GM18907 (cell line): ENCODE measurements around the gene MED13L.

Experiments
- ATAC-seq: cut with Tn5 transposase; IDR thresholded peaks from one replicate; pipeline ENCODE4 v1.9.1; 2021; ENCODE audit warnings: mild to moderate bottlenecking, moderate library complexity; ENCODE audit not compliant: unreplicated experiment

MED13L gene

DNA sequence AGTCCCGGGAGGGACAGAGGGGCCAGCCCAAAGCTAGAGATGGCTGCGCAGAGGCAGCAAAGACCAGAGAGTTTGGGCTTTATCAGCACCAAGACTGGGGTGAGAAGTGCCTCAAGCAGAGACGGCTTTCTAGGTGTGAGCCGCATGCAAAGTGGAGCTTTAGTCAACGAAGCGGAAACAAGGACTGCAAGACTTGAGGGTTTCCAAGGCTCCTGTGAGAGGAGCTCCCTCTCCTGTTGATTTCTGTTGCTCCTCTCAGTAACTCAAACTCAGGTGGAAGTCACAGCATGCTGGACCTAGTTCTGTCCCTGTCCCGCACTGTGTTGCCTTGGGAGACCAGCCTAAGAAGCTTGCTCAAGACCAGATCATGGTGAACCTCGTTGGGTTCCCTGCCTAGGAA is 327.8 kb downstream of the MED13L start:
- no peak for ATAC-seq

DNA sequence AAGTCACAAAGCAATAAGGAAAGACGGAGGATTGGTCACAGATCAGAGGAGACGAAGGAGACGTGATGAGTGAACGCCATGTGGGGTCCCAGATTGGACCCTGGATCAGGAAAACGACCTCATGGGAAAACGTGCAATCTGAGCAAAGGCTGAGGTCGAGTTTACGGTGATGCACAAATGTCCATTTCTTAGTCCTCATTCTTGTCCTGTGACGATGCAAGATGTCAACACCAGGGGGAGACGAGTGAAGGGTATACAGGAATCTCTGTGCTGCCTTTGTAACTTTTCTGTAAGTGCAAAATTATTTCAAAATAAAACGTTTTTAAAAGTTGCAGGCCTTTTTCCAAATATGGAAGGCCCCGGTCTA is 329.8 kb downstream of the MED13L start:
- no peak for ATAC-seq

DNA sequence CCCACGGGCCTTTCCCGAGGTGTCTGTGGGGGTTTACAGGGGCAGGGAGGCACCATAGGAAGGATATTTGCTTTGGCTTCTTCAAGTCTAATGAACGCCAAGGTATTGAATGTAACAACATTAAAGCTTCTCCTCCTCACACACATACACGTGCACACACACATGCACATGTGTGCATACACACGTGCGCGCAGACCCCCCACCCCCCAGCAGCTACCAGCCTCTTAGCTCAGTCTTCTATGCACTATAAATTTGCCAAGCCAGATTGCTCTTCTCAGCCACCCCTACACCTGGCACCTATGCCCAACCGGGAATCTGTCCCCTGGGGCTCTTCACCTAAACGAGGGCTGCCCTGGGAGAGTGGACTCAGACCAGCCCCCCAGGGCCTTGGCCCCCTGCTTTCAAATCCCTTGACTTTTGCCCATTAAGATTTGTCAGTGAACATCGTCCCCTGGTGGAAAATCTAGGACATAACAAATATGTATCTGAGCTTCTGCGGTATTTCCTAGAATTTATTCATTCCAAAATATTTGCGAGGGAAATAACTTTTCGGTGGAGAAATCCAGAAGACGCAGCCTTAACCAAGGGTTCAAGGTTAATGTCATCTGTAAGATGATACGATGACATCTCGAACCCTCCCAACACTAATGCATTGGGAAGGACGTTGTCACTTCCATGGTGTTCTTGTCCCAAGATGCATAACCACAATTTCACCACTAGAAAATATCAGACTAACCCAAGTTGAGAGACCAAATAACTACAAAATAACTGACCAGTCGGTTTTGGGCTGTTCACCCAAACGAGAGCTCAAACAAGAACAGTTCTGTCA is 330.4 kb downstream of the MED13L start:
- no peak for ATAC-seq

DNA sequence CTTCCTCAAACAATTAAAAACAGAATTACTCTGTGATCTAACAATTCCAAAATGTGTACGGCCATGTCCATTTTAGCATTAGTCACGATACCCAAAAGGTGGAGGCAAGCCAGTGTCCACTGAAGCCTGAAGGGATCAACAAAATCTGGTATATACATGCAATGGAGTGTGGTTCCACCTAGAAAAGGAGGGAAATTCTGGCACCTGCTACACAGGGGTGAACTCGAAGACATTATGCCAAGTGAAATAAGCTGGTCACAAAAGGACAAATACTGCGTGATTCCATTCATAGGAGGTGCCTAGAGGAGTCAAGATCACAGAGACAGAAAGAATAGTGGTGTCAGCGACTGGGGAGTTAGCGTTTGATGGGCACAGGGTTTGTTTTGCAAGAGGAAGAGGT is 331.4 kb downstream of the MED13L start:
- no peak for ATAC-seq

DNA sequence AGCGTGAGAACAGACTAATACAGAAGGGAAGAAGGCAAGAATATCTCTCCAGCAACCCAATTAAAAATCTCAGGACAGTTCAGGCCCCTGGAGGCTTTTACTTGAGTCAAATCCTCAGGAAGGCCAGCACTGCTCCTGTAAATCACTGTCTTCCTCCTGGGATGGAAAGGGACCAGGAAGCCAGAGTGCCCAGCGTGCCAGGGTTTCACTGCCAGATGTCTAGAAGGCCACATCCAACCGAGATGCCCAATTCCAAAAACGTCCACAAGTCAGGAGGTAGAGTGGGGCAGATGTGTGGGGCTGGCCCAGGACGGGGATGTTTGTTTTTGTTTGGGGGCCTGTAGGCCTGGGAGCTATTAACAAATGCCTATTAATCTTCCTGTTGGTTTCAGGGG is 332.0 kb downstream of the MED13L start:
- no peak for ATAC-seq

DNA sequence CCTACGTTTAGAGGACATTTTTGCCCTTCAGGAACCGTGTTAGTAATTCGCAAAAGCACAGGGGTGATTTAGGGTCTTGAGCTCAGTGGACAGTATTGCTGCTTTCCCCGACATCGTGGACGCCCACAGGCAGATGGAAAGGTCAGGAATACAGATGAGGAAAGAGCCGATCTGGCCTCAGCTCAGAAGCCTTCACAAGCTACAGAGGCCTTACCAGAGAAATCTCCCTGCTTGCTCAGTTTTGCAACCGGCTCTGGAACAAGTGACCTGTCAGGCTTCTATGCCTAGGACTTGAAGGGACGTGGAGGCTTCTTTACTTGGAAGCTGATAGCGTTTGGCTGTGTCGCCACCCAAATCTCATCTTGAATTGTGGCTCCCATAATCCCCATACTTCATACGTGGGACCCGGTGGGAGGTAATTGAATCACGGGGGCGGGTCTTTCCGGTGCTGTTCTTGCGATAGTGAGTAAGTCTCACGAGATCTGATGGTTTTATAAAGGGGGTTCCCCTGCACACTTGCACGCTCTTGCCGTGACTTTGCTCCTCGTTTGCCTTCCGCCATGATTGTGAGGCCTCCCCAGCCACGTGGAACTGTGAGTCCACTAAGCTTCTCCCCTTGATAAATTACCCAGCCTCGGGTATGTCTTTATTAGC is 332.5 kb downstream of the MED13L start:
- ATAC-seq = no peak

DNA sequence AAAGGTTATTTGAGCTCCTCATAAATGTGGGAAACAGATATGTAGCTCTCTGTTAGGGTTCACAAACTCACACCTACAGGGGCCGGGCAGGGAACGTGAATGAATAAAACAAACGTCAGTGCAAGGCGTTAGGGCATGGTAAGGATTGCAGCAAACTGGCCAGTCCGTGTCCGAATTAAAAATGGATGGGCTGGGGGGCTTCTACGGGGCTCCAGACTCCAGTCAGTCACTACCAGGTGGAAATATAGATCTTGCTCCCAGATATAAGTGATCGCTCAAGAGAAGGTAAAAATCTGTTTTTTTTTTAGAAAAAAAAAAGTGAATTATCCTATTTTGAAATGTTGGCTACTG is 333.1 kb downstream of the MED13L start:
- ATAC-seq = no peak

DNA sequence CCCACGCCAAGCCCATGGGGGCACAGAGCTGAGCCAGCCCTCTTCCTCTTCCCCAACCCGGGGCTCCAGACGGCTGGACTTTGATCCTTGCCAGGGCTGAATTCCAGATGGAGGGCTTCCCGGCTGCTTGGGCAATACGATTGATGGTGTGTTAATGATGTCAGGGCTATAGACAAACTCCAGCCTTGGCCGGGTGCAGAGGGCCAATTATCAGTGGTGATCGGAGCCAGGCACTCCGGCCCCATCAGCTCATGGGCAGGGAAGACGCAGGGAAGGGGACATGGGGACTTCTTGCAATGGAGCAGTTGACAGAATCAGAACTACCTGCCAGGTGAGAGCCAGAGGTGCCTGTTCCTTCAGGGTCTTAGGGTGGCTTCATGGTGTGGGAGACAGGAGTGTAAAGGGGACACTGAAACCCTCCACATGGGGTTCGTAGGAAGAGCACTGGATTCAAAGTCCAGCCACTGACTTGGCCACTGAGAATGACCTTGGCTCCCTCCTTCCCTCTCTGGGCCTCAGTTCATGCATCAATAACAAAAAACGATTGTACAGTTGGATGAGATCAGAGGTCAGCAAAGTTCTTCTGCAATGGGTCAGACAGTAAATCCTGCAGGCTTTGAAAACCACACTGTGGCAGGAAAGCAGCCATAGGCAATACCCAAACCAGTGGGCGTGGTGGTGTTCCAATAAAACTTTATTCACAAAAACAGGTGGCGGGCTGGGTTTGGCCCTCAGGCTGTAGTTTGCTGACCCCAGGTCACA is 333.7 kb downstream of the MED13L start:
- no peak for ATAC-seq

DNA sequence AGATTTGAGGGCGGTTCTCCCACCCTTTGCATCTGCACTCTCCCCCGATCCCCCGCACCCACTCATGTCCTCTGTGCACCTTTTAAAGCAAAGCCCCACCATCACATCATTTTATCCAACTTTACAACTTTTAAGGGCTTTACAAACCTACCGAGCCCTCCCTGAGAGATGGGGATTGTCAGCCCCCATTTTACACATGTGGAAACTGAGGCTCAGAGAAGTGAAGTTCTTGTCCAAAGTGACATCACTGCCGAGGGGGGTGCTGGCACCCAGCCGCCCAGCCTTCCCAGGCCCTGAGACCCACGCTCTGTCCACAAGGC is 334.2 kb downstream of the MED13L start:
- no peak for ATAC-seq

DNA sequence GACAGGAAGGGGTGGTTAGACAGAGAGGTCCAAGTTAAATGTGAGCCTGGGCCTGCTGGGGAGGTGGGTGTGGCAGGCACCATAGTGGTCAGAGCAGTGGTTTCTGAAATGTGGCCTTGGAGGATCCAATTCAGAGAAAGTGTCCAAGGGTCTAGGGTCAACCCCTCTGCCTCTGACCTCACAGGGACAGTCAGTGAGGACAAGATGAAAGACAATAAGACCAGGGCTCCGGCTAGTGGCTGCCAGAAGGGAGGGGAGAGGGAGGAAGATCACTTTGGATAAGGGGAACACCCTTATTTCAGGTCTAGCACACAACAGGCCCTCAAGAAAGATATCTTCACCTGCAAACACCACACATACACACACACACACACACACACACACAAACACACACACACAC is 335.1 kb downstream of the MED13L start:
- ATAC-seq = no peak

DNA sequence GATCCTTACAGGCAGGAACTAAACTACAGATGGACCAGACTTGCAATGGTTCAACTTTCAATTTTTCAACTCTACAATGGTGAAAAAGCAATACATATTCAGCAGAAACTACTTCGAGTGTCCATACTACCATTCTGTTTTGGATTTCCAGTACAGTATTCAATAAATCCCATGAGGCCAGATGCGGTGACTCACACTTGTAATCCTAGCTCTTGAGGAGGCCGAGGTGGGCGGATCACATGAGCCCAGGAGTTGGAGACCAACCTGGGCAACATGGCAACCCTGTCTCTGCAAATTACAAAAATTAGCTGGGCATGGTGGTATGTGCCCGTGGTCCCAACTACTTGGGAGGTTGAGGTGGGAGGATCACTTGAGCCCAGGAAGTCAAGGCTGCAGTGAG is 336.1 kb downstream of the MED13L start:
- ATAC-seq = no peak

DNA sequence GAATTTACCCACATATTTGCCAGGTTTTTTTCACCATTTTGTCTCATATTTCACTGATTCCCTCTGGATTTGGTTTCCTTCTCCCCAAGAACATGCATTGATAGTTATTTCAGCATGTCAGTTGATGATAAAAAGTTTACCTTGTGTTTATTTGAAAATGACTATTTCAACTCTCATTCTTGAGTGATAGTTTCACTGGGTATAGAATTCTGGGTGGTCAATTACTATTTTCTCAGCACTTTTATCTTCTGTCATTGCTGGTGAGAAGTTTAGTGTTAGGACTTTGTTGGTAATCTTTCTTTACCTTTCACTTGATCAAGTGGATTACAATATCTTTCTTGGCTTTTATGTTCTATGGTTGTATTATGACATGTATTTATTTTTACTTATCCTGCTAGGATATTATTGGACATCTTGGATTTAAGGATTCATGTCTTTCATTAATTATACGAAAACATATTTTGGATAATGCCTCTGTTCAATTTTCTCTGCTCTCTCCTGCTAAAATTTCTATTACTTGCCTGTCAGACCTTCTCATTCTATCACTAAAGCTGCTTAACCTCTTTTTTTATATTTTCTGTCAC is 338.6 kb downstream of the MED13L start:
- no peak for ATAC-seq

DNA sequence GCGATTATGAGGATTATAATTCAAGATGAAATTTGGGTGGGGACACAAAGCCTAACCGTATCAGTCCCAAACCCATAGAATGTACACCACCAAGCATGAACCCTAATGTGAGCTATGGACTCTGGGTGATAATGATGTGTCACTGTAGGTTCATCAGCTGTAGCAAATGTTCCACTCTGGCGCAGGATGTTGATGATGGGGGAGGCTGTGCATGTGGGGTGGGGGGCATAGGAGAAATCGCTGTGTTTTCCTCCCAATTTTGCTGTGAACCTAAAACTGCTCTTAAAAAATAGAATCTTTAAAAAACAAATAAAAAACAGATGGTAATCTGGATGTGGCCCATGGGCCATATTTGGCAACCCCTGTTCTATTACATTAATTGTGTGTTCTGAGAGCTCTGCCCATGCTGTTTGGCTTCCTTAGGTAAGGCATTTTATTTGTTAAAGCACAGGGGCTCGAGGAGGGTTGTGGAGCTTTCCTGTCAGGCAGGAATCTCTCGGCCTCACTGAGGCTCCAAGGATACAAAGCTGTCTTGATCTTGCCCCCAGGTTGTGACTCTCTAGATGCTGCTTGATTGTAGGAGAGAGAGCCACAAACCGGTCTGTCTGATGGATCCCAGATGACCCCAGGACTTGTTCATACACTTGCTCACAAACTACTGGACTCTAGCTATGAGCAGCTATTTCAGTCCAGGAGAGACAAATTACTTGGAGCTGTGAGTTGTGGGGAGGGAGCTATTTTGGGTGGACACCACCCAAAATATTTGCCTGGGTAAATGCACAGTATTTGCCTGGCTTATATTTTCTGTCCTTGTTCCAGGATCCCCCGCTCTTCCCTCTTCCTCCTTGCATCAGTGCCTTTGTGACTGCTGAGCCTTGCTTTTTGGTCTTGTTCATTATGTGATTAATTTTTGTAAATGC is 340.2 kb downstream of the MED13L start:
- ATAC-seq = no peak

DNA sequence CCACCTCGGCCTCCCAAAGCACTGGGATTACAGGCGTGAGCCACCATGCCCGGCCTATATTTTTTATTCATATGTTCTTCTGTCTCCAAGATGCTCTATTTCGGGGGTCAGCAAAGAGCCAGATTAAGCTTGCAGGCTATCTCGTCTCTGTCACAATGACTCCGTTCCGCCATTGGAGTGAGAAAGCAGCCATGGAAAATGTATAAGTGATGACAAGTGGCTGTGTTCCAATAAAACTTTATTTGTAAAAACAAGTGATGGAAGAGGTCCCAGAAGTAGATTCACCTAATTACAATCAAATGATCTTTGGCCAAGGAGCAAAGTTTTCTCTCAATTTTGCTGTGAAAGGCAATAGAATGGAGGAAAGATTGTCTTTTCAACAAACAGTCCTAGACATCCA is 342.6 kb downstream of the MED13L start:
- no peak for ATAC-seq

DNA sequence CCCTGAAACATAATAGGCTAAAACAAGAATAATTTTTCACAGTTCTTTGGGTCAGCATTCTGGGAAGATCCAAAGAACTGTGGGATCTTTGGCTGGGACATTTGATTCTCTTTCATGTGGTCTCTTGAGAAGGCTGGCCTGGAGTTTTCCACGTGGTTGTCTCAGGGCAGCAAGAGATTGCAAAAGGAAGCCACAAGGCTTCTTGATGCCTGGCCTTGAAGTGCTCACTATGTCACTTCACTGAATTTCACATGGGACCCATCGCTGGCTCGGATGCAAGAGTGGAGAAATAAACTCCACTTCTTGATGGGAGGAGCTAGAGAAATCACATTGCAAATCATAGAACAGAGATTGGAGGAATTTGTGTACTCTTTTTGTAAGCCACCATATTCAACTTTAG is 343.4 kb downstream of the MED13L start:
- no peak for ATAC-seq

DNA sequence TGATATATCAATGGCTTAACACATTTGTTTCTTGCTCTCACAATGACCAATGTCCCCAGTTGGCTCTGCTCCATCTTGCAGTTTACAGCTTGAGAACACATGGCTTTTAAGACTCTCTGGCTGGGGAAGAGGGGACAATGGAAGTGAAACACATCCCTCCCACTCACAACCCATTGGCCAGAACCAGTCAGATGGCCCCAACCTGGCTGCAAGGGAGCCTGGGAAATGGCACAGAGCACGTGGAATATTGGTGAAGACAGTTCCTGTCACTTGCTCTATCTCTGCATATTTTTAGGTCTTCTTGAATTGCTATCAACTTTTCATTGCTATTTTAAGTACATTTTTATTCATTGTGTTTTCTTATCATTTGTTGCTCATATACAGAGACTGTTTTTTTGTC is 345.4 kb downstream of the MED13L start:
- no peak for ATAC-seq

DNA sequence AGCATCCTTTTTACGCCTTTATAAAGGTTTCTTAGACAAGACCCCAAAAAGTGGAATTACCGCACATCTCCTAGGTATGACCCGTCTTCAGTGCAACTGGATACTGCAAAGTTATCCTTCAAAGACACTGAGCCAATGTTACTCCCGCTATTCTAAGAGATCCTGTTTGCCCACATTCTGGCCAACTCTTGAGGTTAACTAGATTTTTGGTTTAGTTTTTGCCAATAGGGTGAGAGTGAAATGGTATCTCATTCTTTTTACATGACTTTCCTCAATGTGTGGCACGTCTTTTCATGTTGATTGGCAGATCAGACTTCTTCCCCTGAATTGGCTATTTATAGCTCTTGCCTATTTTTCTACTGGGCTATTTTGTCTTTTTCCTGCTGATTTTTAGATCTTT is 347.2 kb downstream of the MED13L start:
- ATAC-seq = no peak

DNA sequence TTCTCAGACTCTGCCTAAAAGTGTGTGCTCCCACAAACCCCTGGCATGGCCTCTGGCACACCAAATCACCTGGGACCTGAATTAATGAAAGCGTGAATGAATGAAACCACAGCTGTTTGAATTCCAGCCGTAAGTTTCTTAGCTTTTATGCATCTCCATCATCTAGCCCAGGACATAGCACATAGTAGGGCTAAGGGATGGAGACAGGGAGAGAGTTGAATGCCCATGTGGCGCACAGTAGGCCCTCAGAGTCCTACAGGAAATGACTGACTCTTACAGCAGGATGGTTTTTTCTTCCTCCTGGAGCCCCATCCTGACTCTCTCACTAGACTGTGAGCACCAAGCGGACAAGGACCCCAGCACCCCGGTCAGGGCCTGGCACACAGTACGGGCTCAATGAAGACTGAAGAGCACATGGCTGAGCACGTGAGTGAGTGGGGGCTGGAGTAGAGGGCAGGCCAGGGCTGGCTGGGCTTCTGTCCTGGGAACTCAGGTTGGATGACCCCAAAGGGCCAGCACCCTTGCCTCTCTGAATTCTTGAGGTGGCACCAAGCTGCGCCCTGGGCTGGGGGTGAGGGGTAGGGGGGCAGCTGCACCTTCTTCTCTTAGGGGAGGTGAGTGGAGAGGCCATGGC is 351.3 kb downstream of the MED13L start:
- no peak for ATAC-seq

DNA sequence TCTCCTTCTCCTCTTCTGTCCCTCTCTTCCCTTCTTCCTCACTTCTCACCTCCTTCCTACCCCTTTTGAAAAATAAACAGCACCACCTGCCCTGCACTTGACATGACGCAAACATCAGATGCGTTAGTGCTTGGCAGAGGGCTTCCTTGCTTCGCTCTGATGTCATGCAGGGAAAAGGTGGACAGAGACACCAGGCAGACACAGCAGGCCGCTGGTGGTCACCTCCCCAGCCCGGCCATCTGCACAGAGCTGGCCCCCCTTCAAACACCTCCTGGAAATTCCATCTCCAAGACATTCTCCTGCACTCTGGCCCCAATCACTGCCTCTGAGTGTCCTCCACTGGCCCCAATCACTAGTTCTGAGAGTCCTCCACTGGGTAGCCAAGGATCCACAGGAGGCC is 353.6 kb downstream of the MED13L start:
- ATAC-seq = no peak

DNA sequence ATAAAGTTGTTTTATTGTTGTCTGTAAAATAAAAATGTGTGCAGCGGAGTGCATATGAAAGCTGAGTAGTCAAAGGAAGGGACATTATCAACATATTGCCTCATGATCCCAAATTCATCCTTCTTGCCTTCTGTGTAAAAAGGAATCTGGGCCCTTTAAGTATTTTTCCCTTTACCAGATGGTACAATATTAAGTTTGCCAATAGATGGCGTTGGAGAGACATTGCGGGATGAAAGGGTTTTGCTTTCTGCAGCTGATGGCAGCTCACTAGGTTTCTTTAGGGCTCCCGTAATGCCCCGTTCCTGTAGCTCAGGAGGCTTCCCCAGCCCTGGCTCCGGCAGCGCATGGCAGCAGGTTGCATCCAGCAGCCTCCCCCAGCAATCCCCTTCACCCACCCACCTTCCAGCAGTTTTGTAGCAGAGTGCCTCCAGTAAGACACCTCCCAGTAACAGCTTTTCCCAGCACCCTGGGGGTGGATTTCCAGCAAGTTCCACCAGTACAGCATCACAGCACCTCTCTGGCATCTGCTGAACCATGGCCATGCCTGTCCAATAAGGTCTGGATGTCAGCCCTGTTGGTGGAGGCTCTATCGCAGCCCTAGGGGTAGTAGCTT is 354.4 kb downstream of the MED13L start:
- ATAC-seq = no peak
